Stomach smooth muscle (tissue), 2 donors: ENCODE data around the gene ERBB4.

Source experiments
- H3K27ac ChIP-seq: one replicate; pipeline ENCODE4 v1.7.0; 2013; ENCODE audit warnings: mild to moderate bottlenecking, low read length, inconsistent platforms
- H3K27me3 ChIP-seq, 2 donors: one replicate each; pipeline ENCODE4 v1.7.0; 2013; ENCODE audit warnings: low read length in 2 of 2; ENCODE audit not compliant: insufficient read depth in 2 of 2, control insufficient read depth in 1 of 2
- H3K36me3 ChIP-seq, 2 donors: one replicate each; pipeline ENCODE4 v1.7.0; 2013; ENCODE audit warnings: low read length in 2 of 2; ENCODE audit not compliant: control insufficient read depth in 2 of 2, insufficient read depth in 2 of 2
- H3K4me1 ChIP-seq: one replicate; pipeline ENCODE4 v1.7.0; 2013; ENCODE audit warnings: low read length; ENCODE audit not compliant: control insufficient read depth, insufficient read depth
- H3K4me3 ChIP-seq, 2 donors: one replicate each; pipeline ENCODE4 v1.7.0; 2013; ENCODE audit warnings: low read length in 2 of 2
- H3K9ac ChIP-seq, 2 donors: one replicate each; pipeline ENCODE4 v1.7.0; 2013; ENCODE audit warnings: low read length in 2 of 2, mild to moderate bottlenecking in 1 of 2
- H3K9me3 ChIP-seq, 2 donors: one replicate each; pipeline ENCODE4 v1.7.0; 2013; ENCODE audit warnings: low read length in 2 of 2; ENCODE audit not compliant: control insufficient read depth in 2 of 2
- donor health status: healthy.
- donor health status: Pancreatic carcinoma.

ERBB4 gene

GRCh38 chr2:211468877-211469663 is 1069.5 kb downstream of the ERBB4 start:
- Histone ChIP-seq H3K9ac (no peak overlapping the region), H3K36me3 (no peaks in the 10 kb centered on the region), H3K4me3 (no peak overlapping the region), H3K4me1 (no peaks in the 10 kb centered on the region), H3K27ac (no peak overlapping the region), H3K27me3 (no peaks in the 10 kb centered on the region), H3K9me3 (no peaks in the 10 kb centered on the region)

GRCh38 chr2:211468217-211468616 is 1070.4 kb downstream of the ERBB4 start:
- Histone ChIP-seq H3K27me3 (no peaks in the 10 kb centered on the region), H3K36me3 (no peaks in the 10 kb centered on the region), H3K4me3 (no peak overlapping the region), H3K4me1 (no peaks in the 10 kb centered on the region), H3K9ac (no peak overlapping the region), H3K9me3 (no peaks in the 10 kb centered on the region), H3K27ac (no peak overlapping the region)

- H3K27ac ChIP-seq: no peak overlapping the region
- no peak overlapping the region for H3K4me3 ChIP-seq
- no peaks in the 10 kb centered on the region for H3K9me3 ChIP-seq
- H3K9ac ChIP-seq: no peak overlapping the region
- H3K27me3 ChIP-seq: no peaks in the 10 kb centered on the region
- H3K36me3 ChIP-seq: no peaks in the 10 kb centered on the region
- no peaks in the 10 kb centered on the region for H3K4me1 ChIP-seq
Observed at GRCh38 chr2:211463397-211463796, 1075.2 kb downstream of the ERBB4 start.

- Histone ChIP-seq H3K27me3 (no peaks in the 10 kb centered on the region), H3K4me3 (no peak overlapping the region), H3K27ac (no peak overlapping the region), H3K4me1 (no peaks in the 10 kb centered on the region), H3K9ac (no peak overlapping the region), H3K36me3 (no peaks in the 10 kb centered on the region), H3K9me3 (no peaks in the 10 kb centered on the region)
Observed at GRCh38 chr2:211458974-211459373, 1079.6 kb downstream of the ERBB4 start.

GRCh38 chr2:211457325-211457724 is 1081.3 kb downstream of the ERBB4 start:
- Histone ChIP-seq H3K4me1 (no peaks in the 10 kb centered on the region), H3K9me3 (no peaks in the 10 kb centered on the region), H3K9ac (no peak overlapping the region), H3K4me3 (no peak overlapping the region), H3K36me3 (no peaks in the 10 kb centered on the region), H3K27me3 (no peaks in the 10 kb centered on the region), H3K27ac (no peak overlapping the region)

GRCh38 chr2:211455216-211455841 is 1083.3 kb downstream of the ERBB4 start:
- no peaks in the 10 kb centered on the region for H3K27me3 ChIP-seq
- no peaks in the 10 kb centered on the region for H3K36me3 ChIP-seq
- no peaks in the 10 kb centered on the region for H3K9me3 ChIP-seq
- H3K27ac ChIP-seq: no peak overlapping the region
- no peaks in the 10 kb centered on the region for H3K4me1 ChIP-seq
- H3K4me3 ChIP-seq: no peak overlapping the region
- no peak overlapping the region for H3K9ac ChIP-seq

- Histone ChIP-seq H3K27ac (no peak overlapping the region), H3K9me3 (no peaks in the 10 kb centered on the region), H3K36me3 (no peaks in the 10 kb centered on the region), H3K27me3 (no peaks in the 10 kb centered on the region), H3K4me3 (no peak overlapping the region), H3K9ac (no peak overlapping the region), H3K4me1 (no peaks in the 10 kb centered on the region)
Observed at GRCh38 chr2:211454679-211455078, 1083.9 kb downstream of the ERBB4 start.

- no peak overlapping the region for H3K27ac ChIP-seq
- no peaks in the 10 kb centered on the region for H3K4me1 ChIP-seq
- no peak overlapping the region for H3K4me3 ChIP-seq
- no peaks in the 10 kb centered on the region for H3K27me3 ChIP-seq
- no peak overlapping the region for H3K9ac ChIP-seq
- no peaks in the 10 kb centered on the region for H3K36me3 ChIP-seq
- H3K9me3 ChIP-seq: no peaks in the 10 kb centered on the region
Observed at GRCh38 chr2:211453311-211453887, 1085.2 kb downstream of the ERBB4 start.

- Histone ChIP-seq H3K4me1 (no peaks in the 10 kb centered on the region), H3K9ac (no peak overlapping the region), H3K27ac (no peak overlapping the region), H3K36me3 (no peaks in the 10 kb centered on the region), H3K4me3 (no peak overlapping the region), H3K27me3 (no peaks in the 10 kb centered on the region), H3K9me3 (no peaks in the 10 kb centered on the region)
Observed at GRCh38 chr2:211451642-211452041, 1087.0 kb downstream of the ERBB4 start.

- Histone ChIP-seq H3K9me3 (no peaks in the 10 kb centered on the region), H3K4me1 (no peaks in the 10 kb centered on the region), H3K4me3 (no peak overlapping the region), H3K27ac (no peak overlapping the region), H3K9ac (no peak overlapping the region), H3K36me3 (no peaks in the 10 kb centered on the region), H3K27me3 (no peaks in the 10 kb centered on the region)
Observed at GRCh38 chr2:211449819-211450218, 1088.8 kb downstream of the ERBB4 start.

GRCh38 chr2:211447548-211447947 is 1091.1 kb downstream of the ERBB4 start:
- Histone ChIP-seq H3K27ac (no peak overlapping the region), H3K36me3 (no peaks in the 10 kb centered on the region), H3K4me1 (no peaks in the 10 kb centered on the region), H3K4me3 (no peak overlapping the region), H3K9ac (no peak overlapping the region), H3K27me3 (no peaks in the 10 kb centered on the region), H3K9me3 (no peaks in the 10 kb centered on the region)
